Mucosa of rectum (tissue), 2 donors: ENCODE data around the gene TTLL12.

ENCODE experiments used
- H3K27ac ChIP-seq, 2 donors: one replicate each; pipeline ENCODE4 v1.7.0; 2013; ENCODE audit warnings: inconsistent platforms in 2 of 2, low read depth in 2 of 2, low read length in 2 of 2
- H3K27me3 ChIP-seq, 2 donors: one replicate each; pipeline ENCODE4 v1.7.0; 2013; ENCODE audit warnings: low read length in 2 of 2; ENCODE audit not compliant: control insufficient read depth in 2 of 2, insufficient read depth in 2 of 2
- H3K36me3 ChIP-seq, 2 donors: one replicate each; pipeline ENCODE4 v1.7.0; 2013; ENCODE audit warnings: low read length in 2 of 2; ENCODE audit not compliant: control insufficient read depth in 2 of 2, insufficient read depth in 2 of 2
- H3K4me1 ChIP-seq, 2 donors: one replicate each; pipeline ENCODE4 v1.7.0; 2013; ENCODE audit warnings: low read length in 2 of 2, mild to moderate bottlenecking in 1 of 2; ENCODE audit not compliant: control insufficient read depth in 2 of 2, insufficient read depth in 2 of 2
- H3K4me3 ChIP-seq, 2 donors: one replicate each; pipeline ENCODE4 v1.7.0; 2013; ENCODE audit warnings: low read length in 2 of 2
- H3K9ac ChIP-seq, 2 donors: one replicate each; pipeline ENCODE4 v1.7.0; 2013; ENCODE audit warnings: low read length in 2 of 2, low read depth in 1 of 2, mild to moderate bottlenecking in 1 of 2
- H3K9me3 ChIP-seq, 2 donors: one replicate each; pipeline ENCODE4 v1.7.0; 2013; ENCODE audit warnings: low read length in 2 of 2; ENCODE audit not compliant: control insufficient read depth in 2 of 2
- donor health status: healthy.
- donor health status: Normal muscosa, but diverticular disease.

The TTLL12 gene

DNA sequence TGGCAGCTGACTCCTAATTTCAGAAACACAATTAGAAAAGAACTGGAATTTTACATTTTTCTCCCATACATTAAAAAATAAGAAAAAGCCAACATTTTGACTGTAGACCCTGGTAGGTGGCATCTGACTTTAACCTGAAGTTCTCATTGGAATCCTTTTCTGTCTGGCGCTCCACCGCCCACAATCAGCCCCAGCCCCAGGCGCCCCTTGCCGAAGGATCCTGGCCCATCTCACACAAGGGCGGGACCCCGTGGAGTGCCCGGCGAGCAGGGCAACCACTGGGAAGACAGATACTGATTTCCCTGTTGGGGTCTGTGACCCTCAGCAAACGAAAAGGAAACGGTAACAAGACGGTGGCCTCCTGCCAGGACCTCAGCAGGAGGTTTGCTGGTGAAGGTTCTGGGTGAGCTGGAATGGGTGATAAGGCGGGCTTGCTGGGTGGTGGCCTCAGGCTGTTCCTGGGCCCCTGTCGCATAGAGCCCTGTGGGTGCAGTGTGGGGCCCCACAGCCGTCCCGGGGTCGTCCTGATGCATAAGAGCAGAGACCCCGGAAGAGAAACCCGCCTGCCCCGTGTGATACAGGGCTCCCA is 19.8 kb downstream of the TTLL12 start:
- peaks cover 28 to 29% of the 10 kb centered on the region in 2 donors for H3K36me3 ChIP-seq

DNA sequence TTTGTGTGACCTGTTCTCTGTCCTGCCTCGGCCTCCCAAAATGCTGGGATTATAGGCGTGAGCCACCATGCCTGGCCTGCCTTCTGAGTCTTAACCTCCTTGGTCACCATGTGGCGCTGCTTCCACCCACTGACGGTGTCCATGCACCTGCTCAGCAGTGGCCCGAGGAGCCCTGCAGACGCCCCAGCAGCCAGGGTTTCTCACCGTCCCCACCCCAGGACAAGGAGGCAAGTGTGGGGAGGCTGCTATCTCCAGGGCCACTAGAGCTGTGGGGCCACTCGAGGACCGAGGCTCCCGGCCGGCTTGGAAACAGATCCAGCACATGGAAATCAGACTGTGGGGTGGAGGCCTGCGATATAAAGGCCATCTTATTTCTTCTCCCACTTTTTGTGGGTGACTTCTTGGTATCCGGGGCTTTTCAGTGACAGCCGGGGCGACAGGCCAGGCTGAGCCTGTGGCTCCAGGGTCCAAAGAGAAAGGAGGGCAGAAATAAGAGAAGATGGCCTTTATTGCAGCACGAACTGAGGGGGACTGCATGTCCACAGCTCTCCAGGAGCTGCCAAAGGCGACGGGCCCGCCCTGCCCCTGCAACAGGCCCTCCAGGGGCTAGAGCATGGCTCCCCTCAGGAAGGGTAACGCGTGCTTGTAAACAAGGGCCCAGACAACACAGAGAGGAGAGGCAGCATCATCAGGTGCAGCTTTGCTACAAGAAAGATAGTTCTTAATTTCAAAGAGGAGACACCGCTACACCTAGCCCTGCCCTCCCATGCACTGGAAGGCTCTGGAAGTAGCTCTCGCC is 20.6 kb downstream of the TTLL12 start:
- Histone ChIP-seq H3K27ac (no peak overlapping the region), H3K9ac (no peak overlapping the region), H3K4me1 (peaks cover 19 to 20% of the 10 kb centered on the region in 2 donors), H3K4me3 (no peak overlapping the region), H3K9me3 (no peaks in the 10 kb centered on the region), H3K36me3 (peaks cover 23 to 25% of the 10 kb centered on the region in 2 donors), H3K27me3 (no peaks in the 10 kb centered on the region)

More for the DNA sequence above, 19.8 kb downstream of the TTLL12 start:
- no peak overlapping the region for H3K9ac ChIP-seq
- no peak overlapping the region for H3K4me3 ChIP-seq
- no peaks in the 10 kb centered on the region for H3K27me3 ChIP-seq
- no peak overlapping the region for H3K27ac ChIP-seq
- H3K9me3 ChIP-seq, result no peaks in the 10 kb centered on the region
- H3K4me1 ChIP-seq, result peaks cover 24 to 25% of the 10 kb centered on the region in 2 donors

DNA sequence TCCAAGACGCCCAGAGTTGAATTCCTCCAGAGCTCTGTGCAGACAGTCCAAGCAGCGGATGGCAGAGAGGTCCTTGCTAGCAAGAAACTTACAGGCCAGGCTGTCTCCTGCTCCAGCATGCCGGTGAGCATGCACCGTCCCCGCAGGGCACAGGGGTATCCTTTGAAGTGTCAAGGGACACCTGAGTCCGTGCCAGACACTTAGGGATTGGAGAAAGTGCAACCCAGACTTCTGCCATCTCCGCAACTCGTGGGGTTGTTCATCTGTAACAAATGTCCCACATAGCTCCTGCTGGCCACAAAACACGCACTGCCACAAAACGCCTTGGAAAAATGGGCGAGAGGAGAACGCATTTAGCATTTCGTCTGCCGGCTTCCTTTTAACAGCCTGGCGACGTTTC is 22.3 kb downstream of the TTLL12 start:
- no peaks in the 10 kb centered on the region for H3K9me3 ChIP-seq
- H3K9ac ChIP-seq, result no peak overlapping the region
- no peak overlapping the region for H3K4me3 ChIP-seq
- peaks cover 24 to 28% of the 10 kb centered on the region in 2 donors for H3K36me3 ChIP-seq
- H3K27me3 ChIP-seq, result no peaks in the 10 kb centered on the region
- H3K27ac ChIP-seq, result no peak overlapping the region
- H3K4me1 ChIP-seq, result peaks cover 10 to 20% of the 10 kb centered on the region in 2 donors

DNA sequence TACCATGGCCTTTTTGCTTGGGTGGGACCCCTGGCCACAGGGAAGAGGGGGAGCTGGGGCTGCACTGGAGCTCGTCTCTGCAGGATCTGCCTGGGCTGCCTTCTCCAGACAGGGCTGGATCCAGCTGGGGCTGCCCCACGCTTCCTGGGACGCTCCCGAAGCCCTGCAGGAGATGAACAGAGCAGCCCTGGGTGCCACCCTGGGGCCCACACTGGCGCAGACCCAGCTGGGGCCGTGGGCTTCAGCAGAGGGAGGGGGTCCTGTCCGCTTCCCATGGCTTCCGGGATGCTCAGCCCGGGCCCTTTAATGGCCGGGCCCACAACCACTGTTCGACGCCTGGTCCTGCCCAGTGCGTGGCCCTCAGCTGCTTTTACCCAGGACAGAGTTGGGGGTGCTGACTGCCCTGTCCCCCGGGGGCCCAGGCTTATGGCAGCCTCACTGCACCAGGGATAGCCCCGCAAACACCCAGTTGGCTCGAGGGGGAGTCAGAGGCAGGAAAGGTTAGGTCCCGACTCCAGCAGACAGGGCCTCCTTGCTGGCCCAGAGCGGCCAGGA is 23.6 kb downstream of the TTLL12 start:
- Histone ChIP-seq H3K36me3 (peaks cover 18 to 22% of the 10 kb centered on the region in 2 donors), H3K27me3 (no peaks in the 10 kb centered on the region), H3K4me1 (peaks cover 21 to 32% of the 10 kb centered on the region in 2 donors), H3K9me3 (no peaks in the 10 kb centered on the region), H3K4me3 (no peak overlapping the region), H3K9ac (no peak overlapping the region), H3K27ac (peak overlapping the region in 1 of 2 donors; percentile 16)

DNA sequence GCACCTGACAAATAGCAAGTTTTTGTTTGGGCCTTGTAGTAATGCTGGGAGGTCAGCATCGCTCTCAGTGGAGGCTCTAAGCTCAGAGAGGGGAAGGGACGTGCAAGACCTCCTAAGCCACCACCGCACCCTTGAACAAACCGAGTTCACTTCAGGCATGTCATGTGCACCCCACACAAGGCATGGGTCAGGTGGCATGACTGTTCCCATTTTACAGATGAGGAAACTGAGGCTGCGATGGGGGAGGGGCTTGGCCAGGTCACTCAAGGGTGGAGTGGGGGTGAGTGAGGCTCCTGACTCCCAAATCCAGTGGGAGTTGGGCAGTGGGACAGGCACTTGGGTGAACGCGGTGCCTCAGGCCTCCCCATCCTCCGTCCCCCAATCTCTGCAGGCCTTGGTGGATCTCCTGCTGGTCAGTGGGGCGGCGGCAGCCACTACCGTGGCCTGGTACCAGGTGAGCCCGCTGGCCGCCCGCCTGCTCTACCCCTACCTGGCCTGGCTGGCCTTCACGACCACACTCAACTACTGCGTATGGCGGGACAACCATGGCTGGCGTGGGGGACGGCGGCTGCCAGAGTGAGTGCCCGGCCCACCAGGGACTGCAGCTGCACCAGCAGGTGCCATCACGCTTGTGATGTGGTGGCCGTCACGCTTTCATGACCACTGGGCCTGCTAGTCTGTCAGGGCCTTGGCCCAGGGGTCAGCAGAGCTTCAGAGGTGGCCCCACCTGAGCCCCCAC is 24.4 kb downstream of the TTLL12 start:
- no peak overlapping the region for H3K27ac ChIP-seq
- peaks cover 28 to 39% of the 10 kb centered on the region in 2 donors for H3K4me1 ChIP-seq

DNA sequence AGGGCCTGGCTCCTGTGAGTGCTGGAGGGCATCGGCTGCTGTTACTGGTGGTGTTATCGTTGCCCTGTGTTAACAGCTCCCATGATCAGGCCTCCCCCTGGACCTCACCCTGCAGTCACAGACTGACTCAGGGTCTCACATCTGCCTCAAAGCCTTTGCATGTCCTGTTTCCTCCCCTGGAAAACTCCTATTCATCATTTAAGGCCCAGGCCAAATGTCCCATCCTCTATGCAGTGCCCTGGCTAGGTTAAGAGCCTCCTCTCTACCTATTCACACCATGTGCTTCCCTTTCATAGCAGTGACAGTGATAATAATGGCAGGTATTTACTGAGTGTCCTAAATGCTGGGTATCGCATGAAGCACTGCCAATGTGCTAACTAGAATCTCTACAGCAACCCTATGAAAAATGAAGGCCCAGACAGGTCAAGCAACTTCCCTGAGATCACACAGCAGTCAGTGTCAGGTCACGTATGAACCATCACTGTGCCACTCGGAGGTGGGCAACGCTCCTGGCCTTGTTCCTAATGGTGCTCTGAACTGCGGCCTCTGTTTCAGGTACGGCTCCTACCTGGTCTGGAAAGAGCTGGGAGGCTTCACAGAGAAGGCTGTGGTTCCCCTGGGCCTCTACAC is 26.3 kb downstream of the TTLL12 start:
- Histone ChIP-seq H3K27me3 (no peaks in the 10 kb centered on the region), H3K4me3 (no peak overlapping the region), H3K36me3 (peaks cover 8 to 10% of the 10 kb centered on the region in 2 donors), H3K9me3 (no peaks in the 10 kb centered on the region), H3K9ac (peak overlapping the region; percentile 34 to 36), H3K27ac (peak overlapping the region in 1 of 2 donors; percentile 83), H3K4me1 (peaks cover 38 to 39% of the 10 kb centered on the region in 2 donors)

More for the DNA sequence above, 24.4 kb downstream of the TTLL12 start:
- H3K27me3 ChIP-seq, result no peaks in the 10 kb centered on the region
- no peak overlapping the region for H3K4me3 ChIP-seq
- no peak overlapping the region for H3K9ac ChIP-seq
- H3K9me3 ChIP-seq, result no peaks in the 10 kb centered on the region
- H3K36me3 ChIP-seq, result peaks cover 14 to 15% of the 10 kb centered on the region in 2 donors

DNA sequence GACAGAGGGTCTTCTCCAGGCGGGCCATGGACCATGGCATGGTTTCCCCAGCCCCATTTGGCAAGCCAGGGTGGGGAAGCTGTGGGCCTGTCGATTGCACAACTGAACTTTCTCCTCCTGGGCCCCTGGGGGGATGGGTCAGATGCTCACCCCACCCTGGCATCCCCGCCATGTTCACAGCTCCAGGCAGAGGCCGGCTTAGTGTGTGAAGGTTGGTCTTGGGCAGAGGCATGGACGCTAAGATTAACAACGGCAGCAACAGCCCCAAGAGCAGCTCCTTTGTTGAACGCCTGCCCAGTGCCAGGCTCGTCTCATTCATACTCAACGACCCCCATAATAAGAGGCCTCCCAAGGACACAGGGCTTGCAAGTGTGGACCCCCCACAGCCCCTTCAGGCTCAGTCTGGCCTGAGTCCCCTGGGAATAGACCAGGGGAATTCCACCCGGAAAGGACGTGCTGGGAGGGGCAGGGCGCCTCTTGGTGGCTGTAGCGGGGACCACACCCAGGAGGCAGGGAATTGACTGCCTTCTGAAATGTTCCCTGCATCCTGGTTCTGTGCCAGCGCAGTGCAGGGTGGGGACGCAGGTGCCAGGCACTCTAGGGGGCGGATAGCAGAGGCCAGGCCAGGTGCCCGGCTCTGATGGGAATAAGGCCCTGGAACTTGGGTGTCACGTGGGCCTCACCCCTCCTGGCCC is 27.3 kb downstream of the TTLL12 start:
- Histone ChIP-seq H3K9ac (peak overlapping the region; percentile 14 to 53), H3K27me3 (no peaks in the 10 kb centered on the region), H3K36me3 (peaks cover 8 to 14% of the 10 kb centered on the region in 2 donors), H3K4me3 (no peak overlapping the region), H3K4me1 (peaks cover 39 to 40% of the 10 kb centered on the region in 2 donors), H3K27ac (peak overlapping the region; percentile 67 to 83), H3K9me3 (no peaks in the 10 kb centered on the region)

DNA sequence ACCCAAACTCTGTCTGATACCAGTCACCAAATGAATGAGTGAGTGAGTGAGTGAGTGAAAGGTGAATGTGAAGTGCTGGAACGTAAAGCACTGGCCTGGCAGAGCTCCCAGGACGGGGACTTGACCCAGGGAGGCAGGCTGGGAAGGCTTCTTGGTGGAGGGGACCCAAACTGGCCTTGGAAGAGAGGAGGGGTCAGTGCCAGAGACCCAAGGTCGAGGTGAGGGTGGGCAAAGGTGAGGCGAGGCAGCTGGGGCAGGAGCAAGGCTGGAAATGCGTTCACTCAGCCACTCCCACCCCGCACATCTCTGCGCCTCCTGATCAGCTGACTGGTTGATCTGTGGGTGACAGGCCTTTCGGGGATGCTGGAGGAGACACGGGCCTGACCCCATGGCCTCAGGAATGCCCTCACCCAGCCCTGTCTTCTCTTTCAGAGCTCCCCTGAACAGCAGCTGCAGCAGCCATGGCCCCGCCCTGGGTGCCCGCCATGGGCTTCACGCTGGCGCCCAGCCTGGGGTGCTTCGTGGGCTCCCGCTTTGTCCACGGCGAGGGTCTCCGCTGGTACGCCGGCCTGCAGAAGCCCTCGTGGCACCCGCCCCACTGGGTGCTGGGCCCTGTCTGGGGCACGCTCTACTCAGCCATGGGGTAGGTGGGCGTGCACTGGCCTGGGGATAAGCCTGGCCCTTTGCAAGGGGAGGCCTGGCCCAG is 28.0 kb downstream of the TTLL12 start:
- Histone ChIP-seq H3K27me3 (no peaks in the 10 kb centered on the region), H3K9ac (peak overlapping the region in 1 of 2 donors; percentile 53), H3K4me3 (no peak overlapping the region), H3K9me3 (no peaks in the 10 kb centered on the region), H3K36me3 (peaks cover 8 to 14% of the 10 kb centered on the region in 2 donors), H3K4me1 (peaks cover 40 to 43% of the 10 kb centered on the region in 2 donors), H3K27ac (peak overlapping the region; percentile 67 to 83)
